ENCODE results near the gene AATK.

AATK gene

DNA sequence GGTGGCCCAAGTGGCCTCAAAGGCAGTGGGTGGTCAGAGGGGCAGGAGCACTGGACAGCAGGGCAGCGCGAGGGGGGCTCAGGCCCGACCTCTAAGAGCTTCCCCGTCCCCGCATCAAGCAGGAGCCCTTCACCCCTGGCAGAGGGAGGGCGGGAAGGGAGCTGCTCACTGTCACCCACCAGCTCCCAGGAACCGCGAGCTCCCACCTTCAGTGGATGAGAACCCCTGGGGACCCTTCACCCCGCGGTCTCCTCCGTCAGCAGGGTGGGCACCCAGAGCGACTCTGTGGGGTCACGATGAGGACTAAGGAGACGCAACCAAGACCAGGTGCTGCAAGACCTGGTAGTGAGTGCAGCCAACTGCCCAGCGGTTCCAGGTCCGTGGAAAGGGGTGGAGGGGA, 43.1 kb upstream of the AATK start:
- no peak for DNase-seq
- no peak overlapping the region for H3K4me3 ChIP-seq (ENCODE audit: low read depth, low read length)
- TF ChIP-seq CTCF (IDR thresholded peaks at IDR 0.05; ENCODE audit: low read depth, low read length), result no peak
- H3K9me3 ChIP-seq, result no peaks in the 10 kb centered on the region
- no peaks in the 10 kb centered on the region for H3K4me1 ChIP-seq
- no peaks in the 10 kb centered on the region for H3K27me3 ChIP-seq
- H3K36me3 ChIP-seq, result peaks cover 3% of the 10 kb centered on the region; the same call in 1 of the 2 replicates

DNA sequence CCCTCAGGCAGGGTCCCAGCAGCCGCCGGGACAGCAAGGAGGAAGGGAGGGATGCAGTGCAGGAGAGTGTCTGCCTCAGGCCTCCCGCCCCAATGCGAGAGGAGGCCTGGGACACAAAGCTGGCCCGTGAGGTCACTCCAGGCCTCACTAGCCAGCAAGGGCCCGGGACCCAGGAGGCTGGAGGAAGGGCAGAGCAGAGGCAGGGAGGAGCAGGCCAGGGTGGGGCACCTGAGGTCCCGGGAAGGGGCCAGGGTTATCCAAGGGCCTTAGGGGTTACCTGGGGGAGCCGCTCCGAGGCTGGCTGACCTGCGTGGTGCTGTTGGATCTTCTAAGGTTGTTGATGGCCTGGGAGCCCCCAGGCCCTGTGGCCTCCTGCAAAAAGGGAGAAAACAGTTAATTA, 42.6 kb upstream of the AATK start:
- Histone ChIP-seq H3K4me1 (no peaks in the 10 kb centered on the region), H3K36me3 (peaks cover 3% of the 10 kb centered on the region; the same call in 1 of the 2 replicates), H3K9me3 (no peaks in the 10 kb centered on the region), H3K4me3 (ENCODE audit: low read depth, low read length) (no peak overlapping the region), H3K27me3 (no peaks in the 10 kb centered on the region)
- DNase-seq, result no peak
- TF ChIP-seq CTCF (IDR thresholded peaks at IDR 0.05; ENCODE audit: low read depth, low read length), result no peak

- no peak overlapping the region for H3K4me3 ChIP-seq (ENCODE audit: low read depth, low read length)
- H3K36me3 ChIP-seq, result peaks cover 3% of the 10 kb centered on the region; the same call in 1 of the 2 replicates
- no peaks in the 10 kb centered on the region for H3K27me3 ChIP-seq
- no peaks in the 10 kb centered on the region for H3K9me3 ChIP-seq
- TF ChIP-seq CTCF (IDR thresholded peaks at IDR 0.05; ENCODE audit: low read depth, low read length), result no peak
- peak; percentile 32 for DNase-seq
- no peaks in the 10 kb centered on the region for H3K4me1 ChIP-seq
Measured at GRCh38 chr17:81207610-81208581, 41.9 kb upstream of the AATK start.

DNA sequence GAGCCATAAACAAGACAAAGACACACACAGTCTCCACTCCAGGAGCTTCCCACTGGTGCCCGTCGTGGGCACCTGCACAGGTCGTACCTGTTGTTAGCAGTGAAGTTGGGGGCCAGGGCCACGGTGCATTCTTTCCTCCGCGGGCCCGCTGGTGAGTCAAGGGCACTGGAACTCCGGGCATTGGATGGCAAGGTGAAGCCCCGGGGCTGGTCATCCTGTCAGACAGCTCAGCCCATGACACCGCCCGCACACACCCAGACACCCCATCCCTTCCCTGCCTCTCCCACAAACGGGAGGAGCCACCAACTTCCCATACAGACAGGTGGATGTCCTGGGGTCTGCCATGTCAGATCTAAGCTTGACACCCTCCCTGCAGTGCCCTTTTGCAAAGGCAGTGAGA, 40.6 kb upstream of the AATK start:
- H3K4me3 ChIP-seq (ENCODE audit: low read depth, low read length), result no peak overlapping the region
- no peak for TF ChIP-seq CTCF (IDR thresholded peaks at IDR 0.05; ENCODE audit: low read depth, low read length)

DNA sequence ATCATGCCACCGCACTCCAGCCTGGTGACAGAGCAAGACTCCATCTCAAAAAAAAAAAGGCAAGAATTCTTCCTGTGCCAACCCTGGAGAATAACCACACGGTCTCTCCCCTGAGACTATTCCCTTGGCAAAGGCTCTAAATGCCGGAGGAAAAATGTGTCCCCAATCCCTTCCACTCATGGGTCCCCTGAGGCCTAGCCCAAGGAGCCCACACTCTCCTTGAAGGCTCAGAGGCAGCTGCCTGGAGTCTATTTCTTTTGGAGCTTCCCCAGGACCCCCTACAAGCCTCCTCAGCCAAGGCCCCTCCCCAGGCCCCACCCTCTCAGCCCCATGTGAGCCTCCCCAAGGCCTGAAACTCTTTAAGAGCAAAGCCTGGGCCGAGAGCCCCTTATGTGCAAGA, 40.1 kb upstream of the AATK start:
- H3K4me1 ChIP-seq, result peaks cover 2% of the 10 kb centered on the region
- peaks cover 3% of the 10 kb centered on the region; the same call in 1 of the 2 replicates for H3K36me3 ChIP-seq
- no peaks in the 10 kb centered on the region for H3K9me3 ChIP-seq
- no peak overlapping the region for H3K4me3 ChIP-seq (ENCODE audit: low read depth, low read length)
- H3K27me3 ChIP-seq, result no peaks in the 10 kb centered on the region
- DNase-seq, result no peak
- TF ChIP-seq CTCF (IDR thresholded peaks at IDR 0.05; ENCODE audit: low read depth, low read length), result no peak

More for the DNA sequence above, 40.6 kb upstream of the AATK start:
- peaks cover 3% of the 10 kb centered on the region; the same call in 1 of the 2 replicates for H3K36me3 ChIP-seq
- no peaks in the 10 kb centered on the region for H3K27me3 ChIP-seq
- no peak for DNase-seq
- no peaks in the 10 kb centered on the region for H3K9me3 ChIP-seq
- no peaks in the 10 kb centered on the region for H3K4me1 ChIP-seq

- H3K9me3 ChIP-seq, result no peaks in the 10 kb centered on the region
- no peaks in the 10 kb centered on the region for H3K27me3 ChIP-seq
- H3K36me3 ChIP-seq, result peaks cover 3% of the 10 kb centered on the region; the same call in 1 of the 2 replicates
- H3K4me1 ChIP-seq, result peaks cover 10% of the 10 kb centered on the region
- no peak for DNase-seq
- no peak overlapping the region for H3K4me3 ChIP-seq (ENCODE audit: low read depth, low read length)
- no peak for TF ChIP-seq CTCF (IDR thresholded peaks at IDR 0.05; ENCODE audit: low read depth, low read length)
Measured at GRCh38 chr17:81204578-81204977, 38.6 kb upstream of the AATK start.

All from BE2C (cell line).